Activated CD8-positive, alpha-beta T cell treated with anti-CD3 and anti-CD28 coated beads for 36 hours (primary cell): ENCODE measurements around the gene NTMT1. TPM values are rescaled to one million over a fixed set of nuclear protein-coding genes. Genes with fewer than 3 reads are reported as not detected.
A peak's percentile ranks its signal among the peaks of the same experiment; 100 is the strongest.

Experiments
- ATAC-seq: fragments of 200-7000 bp; cut with Tn5 transposase; one replicate; pipeline ENCODE4 v1.10.0; 2021; ENCODE audit warnings: mild to moderate bottlenecking, moderate library complexity
- CTCF ChIA-PET: fragments of 350-600 bp; sonication (Branson Sonifier 250); formaldehyde crosslinking; loops from one replicate; lab custom pipeline; 2021; ENCODE audit warnings: antibody characterized with exemption; lab: Charles Lee
- POLR2A ChIA-PET: fragments of 350-600 bp; sonication (Branson Sonifier 250); formaldehyde crosslinking; loops from one replicate; lab custom pipeline; 2021; ENCODE audit warnings: antibody characterized with exemption; lab: Charles Lee
- DNase-seq: peaks from one replicate; pipeline ENCODE4 v3.0.0-alpha.2; 2020
- H3K27ac Mint-ChIP-seq: one replicate; pipeline ENCODE4 v1.8.0; 2021; ENCODE audit warnings: mild to moderate bottlenecking, mixed read lengths
- H3K27me3 Mint-ChIP-seq: one replicate; pipeline ENCODE4 v1.8.0; 2021; ENCODE audit warnings: mixed read lengths
- H3K36me3 Mint-ChIP-seq: one replicate; pipeline ENCODE4 v1.8.0; 2021; ENCODE audit warnings: low read depth, mixed read lengths
- H3K4me1 Mint-ChIP-seq: one replicate; pipeline ENCODE4 v1.8.0; 2021; ENCODE audit warnings: low read depth, mixed read lengths
- H3K4me3 Mint-ChIP-seq: one replicate; pipeline ENCODE4 v1.8.0; 2021; ENCODE audit warnings: mild to moderate bottlenecking, moderate library complexity, mixed read lengths
- H3K9me3 Mint-ChIP-seq: one replicate; pipeline ENCODE4 v1.8.0; 2021; ENCODE audit warnings: mixed read lengths
- CTCF ChIP-seq: fragments of 200-600 bp; IDR thresholded peaks from one replicate; pipeline ENCODE4 v1.8.0; 2022; ENCODE audit warnings: antibody characterized with exemption, mild to moderate bottlenecking
- intact Hi-C: fragments of 100-400 bp; cut with micrococcal nuclease; formaldehyde crosslinking; loops from one replicate; pipeline ENCODE4 v1.10.0; 2022
- total RNA-seq, 2 experiments: library from RNA; stranded (reverse); gene quantifications; one replicate each; pipeline ENCODE4 v1.2.3, GENCODE V29; 2021

Gene NTMT1
- total RNA-seq, 2 experiments from 2014 or later = 69.5 to 74.4 TPM

- POLR2A ChIA-PET = interaction anchor here (0.8 to 3.3 kb wide), 5 partner anchors 8 to 452 kb away, joined by 3 to 21 read pairs (median 4); partner anchors contain the start of genes ASB6 and C9orf50
- Mint-ChIP-seq H3K4me1 (peaks cover 58% of the 10 kb centered on the region), H3K27me3 (no peaks in the 10 kb centered on the region), H3K4me3 (no peak overlapping the region), H3K36me3 (peaks cover 44% of the 10 kb centered on the region), H3K9me3 (no peaks in the 10 kb centered on the region), H3K27ac (peak overlapping the region; percentile 61)
- CTCF ChIA-PET = interaction anchor here (1.0 to 2.5 kb wide), 3 partner anchors 12 to 491 kb away, joined by 3 to 7 read pairs (median 5); no protein-coding TSS in a partner anchor
- no peak for TF ChIP-seq CTCF
- ATAC-seq (no peak), DNase-seq (no peak)
- intact Hi-C loops = no loop called here
These were observed 3.4 kb downstream of the NTMT1 start for GRCh38 chr9:129629251-129629820.

- ChIA-PET CTCF (interaction anchor here (2.5 kb wide), 1 partner anchor 159 kb away, joined by 7 read pairs; no protein-coding TSS in a partner anchor), POLR2A (interaction anchor here (1.6 to 3.3 kb wide), 2 partner anchors 9 to 454 kb away, joined by 4 to 21 read pairs; partner anchors contain the start of gene ASB6)
- H3K36me3 Mint-ChIP-seq = peaks cover 52% of the 10 kb centered on the region
- ATAC-seq (no peak), DNase-seq (no peak)
- H3K27ac Mint-ChIP-seq = peak overlapping the region; percentile 48
- no peak for TF ChIP-seq CTCF
- H3K9me3 Mint-ChIP-seq = no peaks in the 10 kb centered on the region
- H3K4me1 Mint-ChIP-seq = peaks cover 49% of the 10 kb centered on the region
- H3K4me3 Mint-ChIP-seq = no peak overlapping the region
- H3K27me3 Mint-ChIP-seq = no peaks in the 10 kb centered on the region
- intact Hi-C loops = no loop called here
These were observed 5.2 kb downstream of the NTMT1 start for GRCh38 chr9:129630967-129631673.

- no peak for TF ChIP-seq CTCF
- H3K27ac Mint-ChIP-seq = peak overlapping the region; percentile 48
- ATAC-seq (no peak), DNase-seq (no peak)
- no peaks in the 10 kb centered on the region for H3K9me3 Mint-ChIP-seq
- intact Hi-C loops = no loop called here
- CTCF ChIA-PET = no interaction called here
- H3K36me3 Mint-ChIP-seq = peaks cover 52% of the 10 kb centered on the region
- POLR2A ChIA-PET = no interaction called here
- no peaks in the 10 kb centered on the region for H3K27me3 Mint-ChIP-seq
- no peak overlapping the region for H3K4me3 Mint-ChIP-seq
- H3K4me1 Mint-ChIP-seq = peaks cover 49% of the 10 kb centered on the region
These were observed 5.7 kb downstream of the NTMT1 start for GRCh38 chr9:129631674-129632129.

GRCh38 chr9:129632460-129632859, 6.5 kb downstream of the NTMT1 start:
- peaks cover 48% of the 10 kb centered on the region for H3K36me3 Mint-ChIP-seq
- ChIA-PET CTCF (no interaction called here), POLR2A (no interaction called here)
- H3K4me3 Mint-ChIP-seq = no peak overlapping the region
- H3K9me3 Mint-ChIP-seq = no peaks in the 10 kb centered on the region
- intact Hi-C loops = no loop called here
- H3K27me3 Mint-ChIP-seq = no peaks in the 10 kb centered on the region
- TF ChIP-seq CTCF = no peak
- DNase-seq = no peak
- ATAC-seq = no peak
- H3K4me1 Mint-ChIP-seq = peaks cover 43% of the 10 kb centered on the region
- no peak overlapping the region for H3K27ac Mint-ChIP-seq

- CTCF ChIA-PET = interaction anchor here (1.8 kb wide), 1 partner anchor 93 kb away, joined by 4 read pairs; no protein-coding TSS in a partner anchor
- Mint-ChIP-seq H3K4me1 (peaks cover 35% of the 10 kb centered on the region), H3K36me3 (peaks cover 47% of the 10 kb centered on the region), H3K9me3 (no peaks in the 10 kb centered on the region), H3K27me3 (no peaks in the 10 kb centered on the region), H3K4me3 (no peak overlapping the region), H3K27ac (no peak overlapping the region)
- POLR2A ChIA-PET = interaction anchor here (0.9 to 1.3 kb wide), 2 partner anchors 9 to 137 kb away, joined by 3 to 4 read pairs; no protein-coding TSS in a partner anchor
- intact Hi-C loops = no loop called here
- DNase-seq = no peak
- no peak for ATAC-seq
- no peak for TF ChIP-seq CTCF
These were observed 7.2 kb downstream of the NTMT1 start for GRCh38 chr9:129633207-129633606.
